A172 (cell line): ENCODE data around the gene TMEM178B. TPM values are rescaled to one million over a fixed set of nuclear protein-coding genes. Genes with fewer than 3 reads are reported as not detected.
"Not testable (repeated sequence)": the region's sequence is repeated elsewhere in the genome, so short reads cannot be mapped to it uniquely, and the experiment has no call there.

Experiments used
- DNase-seq: peaks from one replicate; pipeline ENCODE4 v3.0.0-alpha.2; 2015; ENCODE audit warnings: low spot score
- total RNA-seq: library from RNA; depleted of rRNA; stranded (reverse); fragments of >200 nt; shearing (Covaris generic); gene quantifications from 2 replicates; pipeline ENCODE4 v1.2.3, GENCODE V29; 2014

The TMEM178B gene
- total RNA-seq, 1 experiment from 2014 or later, result 0.50 TPM

DNA sequence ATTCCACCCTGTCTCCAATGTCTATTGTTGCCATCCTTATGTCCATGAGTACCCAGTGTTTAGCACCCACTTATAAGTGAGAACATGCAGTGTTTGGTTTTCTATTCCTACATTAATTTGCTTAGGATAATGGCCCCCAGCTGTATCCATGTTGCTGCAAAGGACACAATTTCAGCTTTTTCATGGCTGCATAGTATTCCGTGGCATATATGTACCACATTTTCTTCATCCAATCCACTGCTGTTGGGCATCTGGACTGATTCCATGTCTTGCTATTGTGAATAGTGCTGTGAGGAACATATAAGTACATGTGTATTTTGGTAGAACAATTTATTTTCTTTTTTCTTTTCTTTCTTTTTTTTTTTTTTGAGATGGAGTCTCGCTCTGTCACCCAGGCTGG is 68.2 kb downstream of the TMEM178B start:
- no peak for DNase-seq

DNA sequence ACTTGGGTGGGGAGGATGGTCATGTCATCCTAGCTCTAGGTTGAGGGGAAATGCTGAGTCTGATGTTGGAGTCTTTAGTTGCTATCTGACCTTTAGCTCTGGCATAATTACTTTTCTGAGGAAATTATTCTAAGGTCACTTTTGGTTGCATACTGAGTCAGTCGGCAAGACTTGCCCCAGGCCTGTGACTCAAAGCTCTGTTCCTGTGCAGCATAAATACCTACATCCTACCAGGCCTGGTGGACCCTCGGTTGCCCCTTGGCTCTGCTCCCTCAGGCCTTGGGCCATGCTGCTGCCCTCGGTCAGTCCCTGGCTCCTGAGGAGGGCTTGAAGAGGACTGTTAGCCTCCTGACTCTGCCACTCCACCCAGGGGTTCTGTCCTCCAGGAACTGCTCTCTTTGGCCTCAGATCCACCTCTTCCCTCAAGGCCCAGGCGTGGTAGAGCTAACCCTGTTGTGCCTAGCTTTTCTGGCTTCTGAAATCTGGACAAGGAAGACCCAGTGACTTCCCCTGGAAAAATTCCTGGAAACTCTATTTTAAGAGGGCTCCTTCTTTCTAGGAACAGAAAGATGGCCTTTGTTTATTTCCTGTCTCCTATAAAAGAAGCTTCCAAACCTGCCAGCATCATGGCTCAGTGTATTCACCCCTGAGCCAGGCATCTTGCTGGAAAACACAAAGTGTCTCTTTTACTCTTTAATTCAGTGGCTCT is 71.2 kb downstream of the TMEM178B start:
- no peak for DNase-seq

DNA sequence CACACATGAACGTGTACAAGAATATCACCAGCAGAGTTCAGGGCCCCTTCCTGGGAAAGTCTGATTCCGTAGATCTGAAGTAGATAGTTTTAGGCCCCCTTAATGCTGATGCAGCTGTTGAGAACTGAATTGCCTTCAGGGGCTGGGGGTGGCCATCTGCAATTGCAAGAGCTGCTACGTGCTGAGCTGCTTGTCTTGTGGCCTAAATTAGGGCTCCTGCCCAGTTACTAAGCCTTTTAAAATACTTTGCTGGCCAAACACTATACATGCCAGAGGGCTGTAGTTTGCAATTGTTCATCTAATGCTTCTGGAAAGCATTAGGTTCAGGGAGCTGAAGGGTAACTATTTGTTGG is 71.7 kb downstream of the TMEM178B start:
- no peak for DNase-seq

DNA sequence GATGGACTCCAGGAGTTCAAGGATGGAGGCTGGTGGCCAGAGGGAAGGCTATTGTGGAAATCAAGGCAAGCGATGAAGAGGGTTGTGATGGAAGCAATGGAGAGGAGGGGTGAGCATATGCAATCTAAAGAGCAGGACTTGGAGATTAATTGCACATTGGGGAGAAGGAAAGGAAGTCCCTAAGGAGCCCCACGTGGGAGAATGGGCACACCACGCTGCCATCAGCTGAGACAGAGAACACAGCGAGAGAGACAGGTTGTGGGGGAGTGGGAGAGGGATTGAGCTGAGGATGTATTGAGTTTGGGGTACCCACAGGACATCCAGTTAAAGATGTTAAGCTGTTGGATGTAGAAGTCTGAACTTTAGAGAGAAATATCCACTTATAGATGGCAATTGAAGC is 73.6 kb downstream of the TMEM178B start:
- DNase-seq, result no peak

DNA sequence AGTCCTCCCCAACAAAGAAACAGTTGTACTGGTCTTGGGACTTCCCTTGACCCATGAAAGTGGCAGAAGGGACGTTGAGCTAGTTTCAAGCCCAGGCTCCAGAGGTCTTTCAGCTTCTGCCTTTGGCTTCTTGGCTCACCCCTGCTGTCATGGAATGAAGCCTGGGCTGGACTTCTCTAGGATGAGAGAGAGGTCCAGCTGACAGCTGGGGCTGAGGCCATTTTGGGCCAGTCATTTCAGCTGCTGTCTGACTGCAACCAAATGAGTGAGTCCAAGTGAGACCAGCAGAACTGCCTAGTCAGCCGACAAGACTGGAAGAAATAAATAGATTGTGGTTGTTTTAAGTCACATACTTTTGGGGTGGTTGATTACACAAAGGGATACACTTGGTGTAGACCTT is 76.6 kb downstream of the TMEM178B start:
- no peak for DNase-seq

DNA sequence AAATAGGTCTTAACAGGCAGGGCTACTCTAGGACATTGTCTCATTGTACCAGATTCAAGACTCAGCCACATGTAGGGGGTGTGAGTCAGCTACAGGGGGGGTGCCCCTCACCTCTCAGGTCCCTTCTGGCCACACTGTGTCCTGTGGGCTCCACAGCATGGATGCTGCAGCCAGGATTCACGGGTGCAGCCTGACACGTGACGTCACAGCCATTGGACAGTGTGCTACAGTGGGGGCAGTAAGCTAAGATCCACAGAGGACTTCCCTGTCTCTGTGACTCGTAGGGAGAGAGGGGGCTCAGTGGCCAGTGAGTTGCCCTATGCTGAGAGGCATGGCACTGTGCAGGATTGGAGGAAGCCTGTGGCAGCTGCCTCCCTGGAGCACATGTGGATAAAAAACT is 77.9 kb downstream of the TMEM178B start:
- DNase-seq, result no peak

- DNase-seq, result no peak
These were observed 79.4 kb downstream of the TMEM178B start for GRCh38 chr7:141153231-141153630.

DNA sequence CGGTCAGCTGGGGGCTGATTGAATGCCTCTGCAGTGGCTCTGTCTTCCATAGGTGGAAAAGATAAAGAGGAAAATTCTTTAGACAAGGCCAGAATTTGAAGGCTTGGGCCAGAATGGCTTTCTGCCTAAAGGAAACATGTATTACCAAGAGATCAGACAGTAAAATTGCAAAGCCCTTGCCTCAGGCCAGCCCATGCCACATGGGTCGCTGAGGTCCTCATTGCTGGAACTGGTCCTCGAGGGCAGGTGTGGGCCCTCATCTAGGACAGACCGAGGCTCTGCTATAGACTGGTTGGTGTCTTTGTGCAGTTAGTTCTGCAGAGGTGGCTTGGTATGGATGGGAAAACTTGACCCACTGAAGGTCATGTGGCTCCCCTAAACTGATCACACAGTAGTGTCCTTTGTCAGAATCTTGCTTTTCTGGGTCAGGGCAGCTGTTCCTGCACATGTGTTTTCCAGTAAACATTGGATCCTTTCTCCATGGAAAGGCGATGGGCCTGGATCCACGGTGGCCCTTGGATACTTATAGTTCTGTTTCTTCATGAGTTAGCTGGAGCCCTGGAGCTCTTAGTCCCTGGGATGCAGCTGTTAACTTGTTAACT is 80.4 kb downstream of the TMEM178B start:
- no peak for DNase-seq

GRCh38 chr7:141156407-141156806 is 82.5 kb downstream of the TMEM178B start:
- no peak for DNase-seq

DNA sequence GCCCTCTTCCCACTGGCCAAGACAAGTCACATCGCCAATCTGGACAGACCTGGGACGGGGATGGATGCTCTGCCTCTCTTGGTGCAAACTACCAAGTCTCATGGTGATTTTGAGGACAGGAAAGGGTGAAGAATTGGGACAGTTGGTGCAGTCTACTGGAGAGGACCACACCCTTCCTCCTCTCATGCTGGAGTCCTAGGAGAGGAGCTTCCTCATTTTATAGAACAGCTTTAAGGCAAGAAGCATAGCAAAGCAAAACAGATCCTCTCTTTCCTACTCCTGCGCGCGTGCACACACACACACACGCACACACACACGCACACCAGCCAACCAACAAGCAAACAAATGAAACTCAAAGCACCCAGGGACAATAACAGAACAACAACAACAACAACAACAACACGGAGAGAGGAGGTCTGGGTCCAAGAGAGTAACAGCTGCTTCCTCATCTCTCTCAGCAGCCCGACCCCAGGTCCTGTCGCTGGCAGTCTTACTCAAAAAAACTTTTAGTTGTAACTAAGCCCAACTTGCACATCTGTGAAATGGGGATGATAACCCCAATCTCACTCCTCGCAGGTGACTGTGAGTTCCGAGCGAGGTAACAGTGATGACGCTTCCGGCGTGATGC is 83.4 kb downstream of the TMEM178B start:
- no peak for DNase-seq

DNA sequence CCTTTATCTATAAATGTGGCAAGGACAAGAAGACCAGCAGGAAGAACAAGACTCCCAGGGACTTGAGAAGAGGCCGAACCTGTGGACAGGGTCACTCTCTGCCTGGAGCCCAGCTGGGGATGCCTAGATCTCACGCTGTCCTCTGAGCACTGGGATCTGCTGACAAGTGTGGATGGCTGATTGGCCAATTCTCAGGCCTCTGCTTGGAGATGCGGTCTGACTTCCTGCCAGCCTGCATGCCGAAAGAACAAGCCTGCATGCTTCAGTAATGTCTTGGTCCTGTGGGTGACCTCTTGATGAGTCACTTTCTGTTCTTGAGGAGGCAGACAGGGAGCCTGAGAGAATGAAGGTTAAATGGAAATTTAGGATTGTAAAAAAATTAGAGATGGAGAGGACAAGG is 84.7 kb downstream of the TMEM178B start:
- peak; percentile 96 for DNase-seq

DNA sequence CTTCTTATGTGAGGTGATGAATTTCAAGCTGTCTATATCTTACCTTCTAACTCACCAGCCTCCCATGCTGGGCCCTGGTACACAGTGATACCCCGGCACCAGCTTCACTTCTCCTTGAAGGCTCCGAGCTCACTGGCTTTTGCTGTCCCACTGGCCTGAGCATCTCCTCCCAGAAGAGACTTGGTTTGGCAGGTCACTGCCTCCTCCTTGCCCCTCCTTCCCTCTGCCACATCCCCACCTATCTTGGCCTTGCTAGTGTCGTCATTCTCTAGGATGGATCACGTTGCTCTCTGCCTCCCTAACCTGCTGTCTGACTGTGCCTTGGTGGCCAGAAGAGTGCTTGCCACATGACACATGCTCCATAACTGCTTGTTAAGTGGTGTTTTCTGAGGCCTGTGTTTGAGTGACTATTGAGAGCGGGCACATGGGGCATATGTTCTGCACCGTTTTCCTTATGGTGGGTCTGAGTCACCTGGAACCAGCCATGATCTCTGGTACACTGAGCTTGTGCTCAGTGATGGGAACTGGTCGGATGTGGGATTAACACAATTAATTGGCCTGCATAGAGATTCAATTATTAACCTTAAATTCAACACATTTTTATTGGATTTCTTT is 86.5 kb downstream of the TMEM178B start:
- DNase-seq, result no peak

GRCh38 chr7:141161550-141162535 is 88.0 kb downstream of the TMEM178B start:
- no peak for DNase-seq

GRCh38 chr7:141165521-141165920 is 91.7 kb downstream of the TMEM178B start:
- no peak for DNase-seq

DNA sequence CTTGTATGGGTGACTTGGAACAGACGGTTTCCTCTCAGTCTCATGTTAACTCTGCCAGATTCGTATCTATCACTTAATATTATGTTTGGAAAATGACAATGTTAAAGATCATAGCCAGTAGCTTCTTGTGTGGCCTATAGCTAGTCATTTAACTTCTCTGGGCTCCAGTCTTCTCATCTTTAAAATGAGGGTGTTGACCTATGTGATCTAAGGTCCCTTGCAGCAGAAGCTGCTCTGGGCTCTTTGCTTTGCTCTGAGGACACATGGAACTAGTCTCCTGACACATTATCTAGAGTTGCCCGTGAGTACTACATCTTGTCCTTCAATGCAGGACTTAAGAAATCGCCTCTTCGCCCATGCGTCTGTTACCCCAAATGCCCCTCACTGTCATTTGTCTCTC is 93.1 kb downstream of the TMEM178B start:
- DNase-seq, result no peak

GRCh38 chr7:141167381-141167964 is 93.6 kb downstream of the TMEM178B start:
- no peak for DNase-seq

- not testable (repeated sequence) for DNase-seq
These were observed 95.3 kb downstream of the TMEM178B start for GRCh38 chr7:141169157-141169556.

GRCh38 chr7:141175728-141176127 is 101.9 kb downstream of the TMEM178B start:
- not testable (repeated sequence) for DNase-seq

DNA sequence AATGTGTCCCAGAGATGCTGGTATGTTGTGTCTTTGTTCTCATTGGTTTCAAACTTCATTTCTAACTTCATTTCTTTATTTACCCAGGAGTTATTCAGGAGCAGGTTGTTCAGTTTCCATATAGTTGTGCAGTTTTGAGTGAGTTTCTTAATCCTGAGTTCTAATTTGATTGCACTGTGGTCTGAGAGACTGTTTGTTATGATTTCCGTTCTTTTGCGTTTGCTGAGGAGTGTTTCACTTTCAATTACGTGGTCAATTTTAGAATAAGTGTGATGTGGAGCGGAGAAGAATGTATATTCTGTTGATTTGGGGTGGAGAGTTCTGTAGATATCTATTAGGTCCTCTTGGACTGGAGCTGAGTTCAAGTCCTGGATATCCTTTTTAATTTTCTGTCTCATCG is 103.3 kb downstream of the TMEM178B start:
- not testable (repeated sequence) for DNase-seq

- DNase-seq, result no peak
These were observed 104.7 kb downstream of the TMEM178B start for GRCh38 chr7:141178486-141179135.

DNA sequence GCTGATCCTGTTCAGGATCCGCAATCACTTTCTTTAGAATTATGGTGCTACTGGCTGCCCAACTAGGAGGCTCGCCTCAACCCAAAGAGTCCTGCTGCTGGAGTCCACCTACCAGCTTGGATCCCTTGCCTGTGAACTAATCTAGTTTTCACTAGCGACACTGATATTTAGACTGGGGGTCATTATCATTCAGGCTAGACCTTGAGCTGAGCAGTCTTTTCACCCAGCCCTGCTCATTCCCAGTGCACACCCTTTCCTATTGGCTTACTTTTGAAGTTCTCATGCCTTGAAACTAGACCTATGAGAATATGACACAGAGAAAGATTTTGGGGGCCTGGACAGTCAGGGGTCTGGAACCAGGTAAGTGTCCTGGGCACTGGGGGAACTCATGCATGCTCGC is 107.9 kb downstream of the TMEM178B start:
- no peak for DNase-seq
